SK-N-SH (cell line): ENCODE measurements around the gene ZBTB46. TPM values are rescaled to one million over a fixed set of nuclear protein-coding genes. Genes with fewer than 3 reads are reported as not detected.

Experiments
- CTCF ChIA-PET: fragments of 300-600, 350-600 bp; formaldehyde crosslinking; extraction: SDS; loops from one replicate; lab custom pipeline; 2021; lab: Yijun Ruan, JAX
- POLR2A ChIA-PET: fragments of 350-600 bp; sonication (Branson Sonifier 250); formaldehyde crosslinking; extraction: SDS; loops from one replicate; lab custom pipeline; 2020; ENCODE audit warnings: antibody characterized with exemption, inconsistent platforms; lab: Yijun Ruan, JAX
- DNase-seq: peaks from one replicate; pipeline ENCODE4 v3.0.0; 2012
- H2AFZ ChIP-seq: fragments of 200-600 bp; sonication (generic); 2 replicates; pipeline ENCODE4 v1.8.1; 2016; ENCODE audit warnings: antibody characterized with exemption, mild to moderate bottlenecking, low read depth
- H3F3A ChIP-seq: fragments of 200-600 bp; sonication (generic); replicated peaks from 2 replicates; pipeline ENCODE3; 2016; ENCODE audit warnings: antibody characterized with exemption, mild to moderate bottlenecking; ENCODE audit not compliant: insufficient read depth
- H3K27ac ChIP-seq, 2 experiments: fragments of 200-500 bp in 1 of 2; fragments of 200-600 bp in 1 of 2; sonication (Bioruptor generic) in 1 of 2; sonication (generic), shearing (Covaris generic) in 1 of 2; 2 replicates each; pipeline versions ENCODE4 v1.5.1 to v1.6.1; 2014 to 2016; ENCODE audit warnings: low read depth in 2 of 2, inconsistent platforms in 1 of 2, low read length in 1 of 2, mild to moderate bottlenecking in 1 of 2, mixed read lengths in 1 of 2
- H3K27me3 ChIP-seq: fragments of 200-600 bp; sonication (generic), shearing (Covaris generic); 2 replicates; pipeline ENCODE4 v1.6.1; 2016; ENCODE audit warnings: mixed run types; ENCODE audit not compliant: insufficient read depth
- H3K36me3 ChIP-seq, 2 experiments: fragments of 200-500 bp in 1 of 2; fragments of 200-600 bp in 1 of 2; sonication (Bioruptor generic) in 1 of 2; sonication (generic) in 1 of 2; replicated peaks in 1 of 2; 2 replicates each; pipeline versions ENCODE3 to v1.5.1; 2014 to 2016; ENCODE audit warnings: low read length in 1 of 2, mild to moderate bottlenecking in 1 of 2; ENCODE audit not compliant: insufficient read depth in 2 of 2, control insufficient read depth in 1 of 2
- H3K4me1 ChIP-seq, 2 experiments: fragments of 200-500 bp in 1 of 2; fragments of 200-600 bp in 1 of 2; sonication (Bioruptor generic) in 1 of 2; sonication (generic), shearing (Covaris generic) in 1 of 2; 2 replicates each; pipeline versions ENCODE4 v1.5.1 to v1.6.1; 2014 to 2016; ENCODE audit warnings: low read depth in 1 of 2, low read length in 1 of 2, mixed run types in 1 of 2; ENCODE audit not compliant: insufficient read depth in 2 of 2, control insufficient read depth in 1 of 2
- H3K4me2 ChIP-seq: fragments of 200-600 bp; sonication (generic), shearing (Covaris generic); 2 replicates; pipeline ENCODE4 v1.6.1; 2017; ENCODE audit warnings: mixed run types
- H3K4me3 ChIP-seq, 2 experiments: fragments of 200-500 bp in 1 of 2; fragments of 200-600 bp in 1 of 2; sonication (Bioruptor generic) in 1 of 2; sonication (generic), shearing (Covaris generic) in 1 of 2; 2 replicates each; pipeline versions ENCODE4 v1.5.1 to v1.8.1; 2014 to 2016; ENCODE audit warnings: low read depth in 2 of 2, inconsistent platforms in 1 of 2, low read length in 1 of 2, mild to moderate bottlenecking in 1 of 2, mixed read lengths in 1 of 2, moderate library complexity in 1 of 2
- H3K79me2 ChIP-seq: fragments of 200-600 bp; sonication (generic); 2 replicates; pipeline ENCODE4 v1.8.1; 2017; ENCODE audit warnings: mild to moderate bottlenecking; ENCODE audit not compliant: insufficient read depth
- H3K9ac ChIP-seq: fragments of 200-600 bp; sonication (generic); 2 replicates; pipeline ENCODE4 v1.6.1; 2017; ENCODE audit warnings: mixed run types
- H3K9me2 ChIP-seq: fragments of 200-600 bp; sonication (generic); 2 replicates; pipeline ENCODE4 v1.6.1; 2017; ENCODE audit warnings: mixed run types
- H3K9me3 ChIP-seq: fragments of 200-600 bp; sonication (generic); 2 replicates; pipeline ENCODE4 v1.6.1; 2017; ENCODE audit warnings: mixed run types, mild to moderate bottlenecking, moderate library complexity
- H4K20me1 ChIP-seq: fragments of 200-600 bp; sonication (generic); 2 replicates; pipeline ENCODE4 v1.6.1; 2017; ENCODE audit warnings: mild to moderate bottlenecking, mixed run types; ENCODE audit not compliant: insufficient read depth
- CTCF ChIP-seq: fragments of 200-600 bp; sonication (generic); IDR thresholded peaks from 2 replicates; pipeline ENCODE4 v1.6.1; 2017; ENCODE audit warnings: antibody characterized with exemption, mild to moderate bottlenecking, moderate library complexity
- FOXM1 ChIP-seq: IDR thresholded peaks from 2 replicates; pipeline ENCODE4 v1.4.0; 2012; ENCODE audit warnings: low read depth, mild to moderate bottlenecking
- GABPA ChIP-seq: IDR thresholded peaks from 2 replicates; pipeline ENCODE4 v1.4.0; 2012; ENCODE audit warnings: low read depth, mild to moderate bottlenecking
- RAD21 ChIP-seq: IDR thresholded peaks from 2 replicates; pipeline ENCODE4 v1.6.1; 2012; ENCODE audit warnings: mild to moderate bottlenecking, low read length
- RFX5 ChIP-seq: IDR thresholded peaks from 2 replicates; pipeline ENCODE4 v1.6.1; 2012; ENCODE audit warnings: mild to moderate bottlenecking, improper control_type of control experiment, low read length
- SMC3 ChIP-seq: IDR thresholded peaks from 2 replicates; pipeline ENCODE4 v1.6.1; 2012; ENCODE audit warnings: low read depth, low read length, improper control_type of control experiment
- TAF1 ChIP-seq: IDR thresholded peaks from 2 replicates; pipeline ENCODE4 v1.6.1; 2012; ENCODE audit warnings: low read depth, mild to moderate bottlenecking, low read length, moderate library complexity, borderline replicate concordance
- USF1 ChIP-seq: IDR thresholded peaks from 2 replicates; pipeline ENCODE4 v1.4.0; 2012; ENCODE audit warnings: low read depth, borderline replicate concordance
- USF2 ChIP-seq: fragments of 150-350 bp; IDR thresholded peaks from 2 replicates; pipeline ENCODE4 v1.6.1; 2017; ENCODE audit warnings: antibody characterized with exemption, low read length, low read depth, borderline replicate concordance
- WGBS: methylation state at CpG from one replicate; pipeline ENCODE4 v1.1.6; 2017; ENCODE audit warnings: low lambda C conversion rate; 5-methylcytosine and 5-hydroxymethylcytosine counted together
- polyA plus RNA-seq, 3 experiments: library from polyadenylated mRNA; depleted of rRNA; stranded (reverse); fragments of >200 nt; gene quantifications; 2 replicates each; pipeline ENCODE4 v1.2.3, GENCODE V29; 2012

ZBTB46 gene
- polyA plus RNA-seq, 1 of the 3 experiments (the other 2 are of a cell fraction): 0.15 TPM

- Histone ChIP-seq H3K4me1 (peaks cover 0 to 5% of the 10 kb centered on the region in 2 experiments; a peak in 1 of 4 replicates), H3K27ac (no peak overlapping the region), H3K79me2 (no peaks in the 10 kb centered on the region), H3K27me3 (no peaks in the 10 kb centered on the region), H3K4me2 (no peak overlapping the region), H3K9me3 (no peaks in the 10 kb centered on the region), H3K9ac (no peak overlapping the region), H3K36me3 (no peaks in the 10 kb centered on the region), H3K9me2 (no peaks in the 10 kb centered on the region)
- WGBS: 79% methylated on average over 15 of the region's 15 CpGs
- DNase-seq: peak; percentile 79
- POLR2A ChIA-PET: no interaction called here
- CTCF ChIA-PET: interaction anchor here (0.7 to 7.5 kb wide), 41 partner anchors 11 to 286 kb away, joined by 3 to 103 read pairs (median 7); partner anchors contain the start of genes ABHD16B, HELZ2, PRPF6 and PTK6
- no peak for TF ChIP-seq FOXM1
- no peak for TF ChIP-seq USF1
- TF ChIP-seq CTCF: no peak
- no peak for TF ChIP-seq TAF1
- TF ChIP-seq RFX5: no peak
- no peak for TF ChIP-seq RAD21
- TF ChIP-seq, all 33 proteins: peak for 0
- Histone ChIP-seq H4K20me1 (no peaks in the 10 kb centered on the region), H3F3A (no peaks in the 10 kb centered on the region), H2AFZ (no peak overlapping the region), H3K4me3 (no peak overlapping the region)
These were observed 56.8 kb downstream of the ZBTB46 start for GRCh38 chr20:63774306-63774705.

GRCh38 chr20:63773571-63774241 is 57.4 kb downstream of the ZBTB46 start:
- Histone ChIP-seq H3K4me3 (no peak overlapping the region), H4K20me1 (no peaks in the 10 kb centered on the region), H3K9ac (no peak overlapping the region), H3K4me2 (no peak overlapping the region), H3K27me3 (no peaks in the 10 kb centered on the region), H3K9me3 (no peaks in the 10 kb centered on the region), H3K9me2 (no peaks in the 10 kb centered on the region), H2AFZ (no peak overlapping the region), H3K4me1 (peaks cover 0 to 5% of the 10 kb centered on the region in 2 experiments; a peak in 1 of 4 replicates), H3K36me3 (no peaks in the 10 kb centered on the region), H3K27ac (no peak overlapping the region), H3F3A (no peaks in the 10 kb centered on the region), H3K79me2 (no peaks in the 10 kb centered on the region)
- CTCF ChIA-PET: interaction anchor here (0.7 to 7.5 kb wide), 9 partner anchors 11 to 235 kb away, joined by 4 to 103 read pairs (median 24); partner anchors contain the start of genes ABHD16B, PTK6 and TPD52L2
- POLR2A ChIA-PET: no interaction called here
- TF ChIP-seq SMC3 (no peak), GABPA (no peak), USF2 (no peak)
- no peak for DNase-seq
- WGBS: 94% methylated on average over 31 of the region's 33 CpGs
